IgD-negative memory B cell (primary cell): ENCODE measurements around the gene MUC4. TPM values are rescaled to one million over a fixed set of nuclear protein-coding genes. Genes with fewer than 3 reads are reported as not detected.
A peak's percentile ranks its signal among the peaks of the same experiment; 100 is the strongest.
"Not testable (repeated sequence)": the region's sequence is repeated elsewhere in the genome, so short reads cannot be mapped to it uniquely, and the experiment has no call there.

ENCODE experiments used
- H3K27ac Mint-ChIP-seq, 3 donors: one replicate each; pipeline ENCODE4 v1.8.0; 2020 to 2022; ENCODE audit warnings: mild to moderate bottlenecking in 3 of 3, mixed read lengths in 3 of 3, moderate library complexity in 1 of 3
- H3K27me3 Mint-ChIP-seq: one replicate; pipeline ENCODE4 v1.8.0; 2021; ENCODE audit warnings: mixed read lengths
- H3K36me3 Mint-ChIP-seq: one replicate; pipeline ENCODE4 v1.8.0; 2020; ENCODE audit warnings: mild to moderate bottlenecking, mixed read lengths
- H3K4me1 Mint-ChIP-seq, 3 donors: one replicate each; pipeline ENCODE4 v1.8.0; 2020 to 2022; ENCODE audit warnings: mixed read lengths in 3 of 3, mild to moderate bottlenecking in 1 of 3
- H3K4me3 Mint-ChIP-seq, 4 donors: one replicate each; pipeline ENCODE4 v1.8.0; 2020 to 2022; ENCODE audit warnings: mild to moderate bottlenecking in 4 of 4, mixed read lengths in 4 of 4, moderate library complexity in 3 of 4
- H3K9me3 Mint-ChIP-seq, 3 donors: one replicate each; pipeline ENCODE4 v1.8.0; 2020 to 2021; ENCODE audit warnings: mixed read lengths in 3 of 3, mild to moderate bottlenecking in 1 of 3
- polyA plus RNA-seq: library from polyadenylated mRNA; unstranded; fragments of 300-500 nt; fragmentation: Illumina TruSeq; gene quantifications from one replicate; pipeline ENCODE4 v1.2.3, GENCODE V29; 2021

Gene MUC4
- polyA plus RNA-seq, 1 donor from 2014 or later = 0.01 TPM

- H3K27me3 Mint-ChIP-seq = peaks cover 28% of the 10 kb centered on the region
- H3K36me3 Mint-ChIP-seq = no peaks in the 10 kb centered on the region
- H3K27ac Mint-ChIP-seq = peak overlapping the region in 2 of 3 donors; percentile 11 to 88
- no peak overlapping the region for H3K4me3 Mint-ChIP-seq
- peaks cover under 1 to 4% (median 3%) of the 10 kb centered on the region in 3 donors for H3K9me3 Mint-ChIP-seq
- peaks cover 8 to 26% (median 17%) of the 10 kb centered on the region in 3 donors for H3K4me1 Mint-ChIP-seq
Observed at GRCh38 chr3:195790901-195791300, 20.8 kb downstream of the MUC4 start.

- peaks cover 8 to 36% (median 22%) of the 10 kb centered on the region in 3 donors for H3K4me1 Mint-ChIP-seq
- H3K4me3 Mint-ChIP-seq = no peak overlapping the region
- H3K9me3 Mint-ChIP-seq = peaks cover 3 to 11% (median 9%) of the 10 kb centered on the region in 3 donors
- H3K36me3 Mint-ChIP-seq = no peaks in the 10 kb centered on the region
- peaks cover 25% of the 10 kb centered on the region for H3K27me3 Mint-ChIP-seq
- H3K27ac Mint-ChIP-seq = peak overlapping the region in 1 of 3 donors; percentile 80
Observed at GRCh38 chr3:195788711-195789581, 22.8 kb downstream of the MUC4 start.

- not testable (repeated sequence) for H3K4me3 Mint-ChIP-seq, H3K36me3 Mint-ChIP-seq
- peak overlapping the region in 1 of 3 donors; percentile 69 for H3K27ac Mint-ChIP-seq
- peaks cover 0 to 18% (median 9%) of the 10 kb centered on the region in 3 donors for H3K9me3 Mint-ChIP-seq
- H3K27me3 Mint-ChIP-seq = peaks cover 14% of the 10 kb centered on the region
- H3K4me1 Mint-ChIP-seq = peaks cover 4 to 37% (median 18%) of the 10 kb centered on the region in 3 donors
Observed at GRCh38 chr3:195785781-195786405, 25.8 kb downstream of the MUC4 start.

- peaks cover 0 to 20% (median 9%) of the 10 kb centered on the region in 3 donors for H3K9me3 Mint-ChIP-seq
- H3K27ac Mint-ChIP-seq, H3K36me3 Mint-ChIP-seq, H3K27me3 Mint-ChIP-seq: not testable (repeated sequence)
- H3K4me1 Mint-ChIP-seq = peaks cover 0 to 27% (median 15%) of the 10 kb centered on the region in 3 donors
- H3K4me3 Mint-ChIP-seq = peak overlapping the region in 1 of 4 donors; percentile 57
Observed at GRCh38 chr3:195784031-195784430, 27.7 kb downstream of the MUC4 start.

- not testable (repeated sequence) for H3K27me3 Mint-ChIP-seq, H3K36me3 Mint-ChIP-seq
- peak overlapping the region in 1 of 4 donors; percentile 69 for H3K4me3 Mint-ChIP-seq
- H3K4me1 Mint-ChIP-seq = peaks cover 0 to 21% (median 11%) of the 10 kb centered on the region in 3 donors
- H3K27ac Mint-ChIP-seq = peak overlapping the region in 1 of 3 donors; percentile 95
- peaks cover 0 to 20% (median 9%) of the 10 kb centered on the region in 3 donors for H3K9me3 Mint-ChIP-seq
Observed at GRCh38 chr3:195781236-195781635, 30.5 kb downstream of the MUC4 start.

GRCh38 chr3:195777975-195778374 is 33.8 kb downstream of the MUC4 start:
- Mint-ChIP-seq H3K4me3 (no peak overlapping the region), H3K9me3 (peaks cover 0 to 7% (median 0%) of the 10 kb centered on the region in 3 donors), H3K4me1 (peaks cover 0 to 5% (median 4%) of the 10 kb centered on the region in 3 donors), H3K27me3 (no peaks in the 10 kb centered on the region), H3K27ac (no peak overlapping the region), H3K36me3 (no peaks in the 10 kb centered on the region)

- Mint-ChIP-seq H3K36me3 (no peaks in the 10 kb centered on the region), H3K4me3 (no peak overlapping the region), H3K4me1 (peaks cover 0 to 1% (median 0%) of the 10 kb centered on the region in 3 donors), H3K27me3 (no peaks in the 10 kb centered on the region), H3K27ac (no peak overlapping the region), H3K9me3 (no peaks in the 10 kb centered on the region)
Observed at GRCh38 chr3:195774917-195775316, 36.8 kb downstream of the MUC4 start.

- H3K36me3 Mint-ChIP-seq = no peaks in the 10 kb centered on the region
- H3K27me3 Mint-ChIP-seq = no peaks in the 10 kb centered on the region
- no peaks in the 10 kb centered on the region for H3K9me3 Mint-ChIP-seq
- peaks cover 0 to 1% (median 0%) of the 10 kb centered on the region in 3 donors for H3K4me1 Mint-ChIP-seq
- no peak overlapping the region for H3K27ac Mint-ChIP-seq
- H3K4me3 Mint-ChIP-seq = no peak overlapping the region
Observed at GRCh38 chr3:195773956-195774537, 37.7 kb downstream of the MUC4 start.

- no peak overlapping the region for H3K27ac Mint-ChIP-seq
- H3K36me3 Mint-ChIP-seq = no peaks in the 10 kb centered on the region
- H3K4me3 Mint-ChIP-seq = no peak overlapping the region
- H3K9me3 Mint-ChIP-seq = peaks cover 0 to 1% (median 0%) of the 10 kb centered on the region in 3 donors
- H3K4me1 Mint-ChIP-seq = peaks cover 0 to 1% (median 0%) of the 10 kb centered on the region in 3 donors
- H3K27me3 Mint-ChIP-seq = no peaks in the 10 kb centered on the region
Observed at GRCh38 chr3:195771646-195772300, 40.0 kb downstream of the MUC4 start.

- H3K27ac Mint-ChIP-seq, H3K9me3 Mint-ChIP-seq, H3K4me3 Mint-ChIP-seq, H3K36me3 Mint-ChIP-seq, H3K27me3 Mint-ChIP-seq, H3K4me1 Mint-ChIP-seq: not testable (repeated sequence)
Observed at GRCh38 chr3:195770841-195771645, 40.7 kb downstream of the MUC4 start.

GRCh38 chr3:195770081-195770840 is 41.5 kb downstream of the MUC4 start:
- H3K4me3 Mint-ChIP-seq = no peak overlapping the region
- H3K4me1 Mint-ChIP-seq = peaks cover 0 to 1% (median 0%) of the 10 kb centered on the region in 3 donors
- peaks cover 0 to 1% (median 0%) of the 10 kb centered on the region in 3 donors for H3K9me3 Mint-ChIP-seq
- no peak overlapping the region for H3K27ac Mint-ChIP-seq
- H3K36me3 Mint-ChIP-seq = no peaks in the 10 kb centered on the region
- H3K27me3 Mint-ChIP-seq = no peaks in the 10 kb centered on the region

GRCh38 chr3:195769551-195769950 is 42.2 kb downstream of the MUC4 start:
- Mint-ChIP-seq H3K4me3 (no peak overlapping the region), H3K9me3 (peaks cover 0 to 1% (median 0%) of the 10 kb centered on the region in 3 donors)

GRCh38 chr3:195768831-195769303 is 42.9 kb downstream of the MUC4 start:
- Mint-ChIP-seq H3K27ac (peak overlapping the region in 1 of 3 donors; percentile 48), H3K4me1 (no peaks in the 10 kb centered on the region), H3K9me3 (peaks cover 0 to 1% (median 0%) of the 10 kb centered on the region in 3 donors), H3K4me3 (no peak overlapping the region), H3K36me3 (no peaks in the 10 kb centered on the region), H3K27me3 (peaks cover 3% of the 10 kb centered on the region)

More at GRCh38 chr3:195769551-195769950, 42.2 kb downstream of the MUC4 start:
- peak overlapping the region in 1 of 3 donors; percentile 48 for H3K27ac Mint-ChIP-seq
- H3K27me3 Mint-ChIP-seq = no peaks in the 10 kb centered on the region
- H3K4me1 Mint-ChIP-seq = peaks cover 0 to 1% (median 0%) of the 10 kb centered on the region in 3 donors
- H3K36me3 Mint-ChIP-seq = no peaks in the 10 kb centered on the region
